Pancreas (tissue), 10 donors: ENCODE measurements around the gene SEC14L5. TPM values are rescaled to one million over a fixed set of nuclear protein-coding genes. Genes with fewer than 3 reads are reported as not detected.

Experiments
- ATAC-seq, 4 donors: fragments of 200-7000 bp; cut with Tn5 transposase; one replicate each; pipeline versions ENCODE4 v1.8.0 to v1.9.1; 2020; ENCODE audit warnings: mild to moderate bottlenecking in 4 of 4, moderate library complexity in 4 of 4
- DNase-seq, 6 donors: peaks; one replicate each; pipeline ENCODE4 v3.0.0-alpha.2; 2020
- FAIRE-seq: peaks from 2 replicates; lab custom pipeline; 2012; peaks lifted over from hg19 to GRCh38; lab: Jason Lieb, UNC
- H3K27ac ChIP-seq, 4 donors: fragments of 200-600 bp; sonication (generic); 1 replicate in 3 of 4; 2 replicates in 1 of 4; pipeline versions ENCODE4 v1.5.0 to v1.8.0; 2020
- H3K27me3 ChIP-seq, 4 donors: fragments of 200-600 bp; one replicate each; pipeline ENCODE4 v1.8.0; 2021
- H3K36me3 ChIP-seq, 3 donors: fragments of 200-600 bp; sonication (generic) in 1 of 3; one replicate each; pipeline versions ENCODE4 v1.5.0 to v1.8.0; 2020 to 2021
- H3K4me1 ChIP-seq, 3 donors: fragments of 200-600 bp; one replicate each; pipeline ENCODE4 v1.8.0; 2021
- H3K4me3 ChIP-seq, 4 donors: fragments of 200-600 bp; sonication (generic) in 2 of 4; one replicate each; pipeline versions ENCODE4 v1.5.0 to v1.8.0; 2020 to 2021
- H3K9me3 ChIP-seq, 4 donors: fragments of 200-600 bp; one replicate each; pipeline ENCODE4 v1.8.0; 2021
- WGBS, 2 donors: extraction: QIAGEN DNeasy Blood & Tissue Kit; methylation state at CpG; one replicate each; pipeline ENCODE4 v1.1.7; 2013; 5-methylcytosine and 5-hydroxymethylcytosine counted together
- intact Hi-C, 3 donors: fragments of 100-400 bp; cut with DNase I; formaldehyde crosslinking; loops; one replicate each; pipeline versions ENCODE4 v1.11.1 to v1.14.2; 2022
- polyA plus RNA-seq, 2 donors: library from polyadenylated mRNA; stranded (reverse); fragments of 200-250 nt; gene quantifications; one replicate each; pipeline ENCODE4 v1.2.3, GENCODE V29; 2013
- total RNA-seq, 6 donors: library from RNA; stranded (reverse); fragmentation: NEBNext Ultra II Directional in 4 of 6; extraction: Animal tissue kit (Norgen Biotek cat#: 25700) in 4 of 6; gene quantifications; one replicate each; pipeline versions ENCODE4 v1.2.1 to v1.2.4, GENCODE V29; 2021 to 2023
- TF ChIP-seq, protein P1 (sequence below), 4 donors: fragments of 200-600 bp; sonication (generic) in 3 of 4; IDR thresholded peaks; one replicate each; pipeline versions ENCODE4 v1.5.0 to v1.8.0; 2021; ENCODE audit warnings: antibody characterized with exemption in 4 of 4
- donor health status: healthy with polysubstance abuse.
- donor health status: DM: no; HTN: no; CAD: no; lungs with moderate emphysema.
- donor health status: DM: no; HTN: no; CAD: no.
- donor health status: control.
- donor health status: control.
- donor health status: Bipolar disorder and iron deficiency.
- donor health status: DM: yes; HTN: yes; CAD: no.
- donor health status: DM: no; HTN: no; CAD: no.
- donor health status: DM: no; HTN: no; CAD: no.
- donor health status: DM: yes; HTN: yes; CAD: no.

The SEC14L5 gene
- total and polyA plus RNA-seq, 8 donors: 0.22 to 0.79 (median 0.51) TPM

- peak overlapping the region; percentile 24 to 89 (median 61) for H3K27ac ChIP-seq
- FAIRE-seq (no peak), ATAC-seq (no peak), DNase-seq (no peak)
- no peaks in the 10 kb centered on the region for H3K27me3 ChIP-seq
- H3K36me3 ChIP-seq: no peaks in the 10 kb centered on the region
- 69 to 72% methylated on average over 9 of the region's 9 CpGs for WGBS, 2 donors
- H3K9me3 ChIP-seq: no peaks in the 10 kb centered on the region
- TF ChIP-seq, protein P1, sequence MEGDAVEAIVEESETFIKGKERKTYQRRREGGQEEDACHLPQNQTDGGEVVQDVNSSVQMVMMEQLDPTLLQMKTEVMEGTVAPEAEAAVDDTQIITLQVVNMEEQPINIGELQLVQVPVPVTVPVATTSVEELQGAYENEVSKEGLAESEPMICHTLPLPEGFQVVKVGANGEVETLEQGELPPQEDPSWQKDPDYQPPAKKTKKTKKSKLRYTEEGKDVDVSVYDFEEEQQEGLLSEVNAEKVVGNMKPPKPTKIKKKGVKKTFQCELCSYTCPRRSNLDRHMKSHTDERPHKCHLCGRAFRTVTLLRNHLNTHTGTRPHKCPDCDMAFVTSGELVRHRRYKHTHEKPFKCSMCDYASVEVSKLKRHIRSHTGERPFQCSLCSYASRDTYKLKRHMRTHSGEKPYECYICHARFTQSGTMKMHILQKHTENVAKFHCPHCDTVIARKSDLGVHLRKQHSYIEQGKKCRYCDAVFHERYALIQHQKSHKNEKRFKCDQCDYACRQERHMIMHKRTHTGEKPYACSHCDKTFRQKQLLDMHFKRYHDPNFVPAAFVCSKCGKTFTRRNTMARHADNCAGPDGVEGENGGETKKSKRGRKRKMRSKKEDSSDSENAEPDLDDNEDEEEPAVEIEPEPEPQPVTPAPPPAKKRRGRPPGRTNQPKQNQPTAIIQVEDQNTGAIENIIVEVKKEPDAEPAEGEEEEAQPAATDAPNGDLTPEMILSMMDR (IDR thresholded peaks at IDR 0.05): no peak
- intact Hi-C loops: no loop called here
- H3K4me3 ChIP-seq: no peak overlapping the region
- peaks cover 16 to 35% (median 21%) of the 10 kb centered on the region in 3 donors for H3K4me1 ChIP-seq
Observed at GRCh38 chr16:4942481-4942880, 15.6 kb upstream of the SEC14L5 start.

DNA sequence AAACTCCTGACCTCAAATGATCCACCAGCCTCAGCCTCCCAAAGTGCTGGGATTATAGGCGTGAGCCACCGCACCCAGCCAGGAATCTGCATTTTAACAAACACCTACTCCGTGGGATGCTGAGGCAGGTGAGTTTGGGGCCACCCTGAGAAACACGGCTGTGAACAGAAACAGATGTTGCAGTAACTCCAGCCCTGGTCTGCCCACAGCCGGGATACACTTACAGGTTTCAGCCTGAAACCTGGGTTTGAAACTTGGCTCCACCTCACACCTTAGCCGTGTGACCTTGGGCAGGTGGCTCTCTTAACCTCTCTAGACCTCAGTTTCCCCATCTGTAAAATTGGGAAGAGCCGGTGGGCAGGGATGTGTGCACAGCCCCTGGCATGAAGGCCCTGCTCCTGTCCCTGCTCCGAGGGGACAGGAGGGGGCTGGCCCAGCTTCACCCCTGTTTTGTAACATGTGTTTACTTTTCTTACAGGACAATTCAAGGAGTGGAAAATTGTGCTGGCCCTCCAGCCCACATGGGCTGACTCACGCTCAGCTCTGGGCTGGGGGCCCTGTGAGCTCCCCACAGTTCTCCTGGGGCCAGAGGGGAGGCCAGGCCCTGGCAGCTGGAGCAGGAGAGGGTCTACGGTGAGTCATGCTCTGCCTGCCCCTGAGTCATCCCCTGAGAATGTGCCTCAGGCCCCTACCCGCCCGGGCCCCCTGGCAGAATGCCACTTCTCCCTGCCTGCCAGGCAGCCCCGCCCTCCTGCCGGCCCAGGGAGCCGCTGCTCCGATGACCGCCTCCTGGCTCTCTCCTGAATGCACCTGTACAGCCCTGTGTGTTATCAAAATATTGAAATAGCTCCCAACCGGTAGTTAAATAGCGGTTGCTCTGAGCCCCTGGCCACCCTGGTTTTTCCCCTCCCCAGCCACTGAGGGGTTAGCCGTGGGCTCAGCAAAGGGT is 13.5 kb upstream of the SEC14L5 start:
- no peak overlapping the region for H3K4me3 ChIP-seq
- FAIRE-seq (no peak), ATAC-seq (peak; percentile 86 to 91 (median 90))

GRCh38 chr16:4945560-4946502 is 12.3 kb upstream of the SEC14L5 start:
- no peak for FAIRE-seq

More for the DNA sequence above, 13.5 kb upstream of the SEC14L5 start:
- WGBS, 2 donors: 26 to 31% methylated on average over 19 to 20 of the region's 20 CpGs
- Histone ChIP-seq H3K4me1 (peaks cover 13 to 31% (median 21%) of the 10 kb centered on the region in 3 donors), H3K27me3 (no peaks in the 10 kb centered on the region), H3K27ac (peak overlapping the region; percentile 70 to 89 (median 81)), H3K9me3 (no peaks in the 10 kb centered on the region), H3K36me3 (no peaks in the 10 kb centered on the region)
- intact Hi-C loops: no loop called here
- TF ChIP-seq, protein P1 (IDR thresholded peaks at IDR 0.05): no peak
- DNase-seq: peak; percentile 90 to 99 (median 96)

DNA sequence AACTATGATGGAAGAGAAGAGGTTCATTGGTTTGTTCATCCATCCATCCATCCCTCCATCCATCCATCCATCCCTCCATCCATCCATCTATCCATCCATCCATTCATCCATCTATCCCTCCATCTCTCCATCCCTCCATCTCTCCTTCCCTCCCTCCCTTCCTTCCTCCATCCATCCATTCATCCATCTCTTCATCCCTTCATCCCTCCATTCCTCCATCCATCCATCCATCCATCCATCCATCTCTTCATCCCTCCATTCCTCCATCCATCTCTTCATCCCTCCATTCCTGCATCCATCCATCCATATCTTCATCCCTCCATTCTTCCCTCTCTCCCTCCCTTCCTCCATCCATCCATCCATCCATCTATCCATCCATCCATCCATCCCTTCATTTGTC is 11.2 kb upstream of the SEC14L5 start:
- no peak for FAIRE-seq
- no peak for ATAC-seq

More at GRCh38 chr16:4945560-4946502, 12.3 kb upstream of the SEC14L5 start:
- WGBS, 2 donors: 38 to 41% methylated on average over 10 to 11 of the region's 11 CpGs
- H3K4me3 ChIP-seq: no peak overlapping the region
- intact Hi-C loops: no loop called here
- H3K4me1 ChIP-seq: peaks cover 13 to 31% (median 21%) of the 10 kb centered on the region in 3 donors
- ATAC-seq (peak in 2 of 4 donors; percentile 1), DNase-seq (peak in 3 of 6 donors; percentile 35 to 68 (median 56))
- peak overlapping the region; percentile 70 to 89 (median 81) for H3K27ac ChIP-seq
- TF ChIP-seq, protein P1 (IDR thresholded peaks at IDR 0.05): no peak
- H3K36me3 ChIP-seq: no peaks in the 10 kb centered on the region
- no peaks in the 10 kb centered on the region for H3K27me3 ChIP-seq
- no peaks in the 10 kb centered on the region for H3K9me3 ChIP-seq

More for the DNA sequence above, 11.2 kb upstream of the SEC14L5 start:
- Histone ChIP-seq H3K27me3 (no peaks in the 10 kb centered on the region), H3K4me3 (no peak overlapping the region), H3K36me3 (no peaks in the 10 kb centered on the region), H3K4me1 (peaks cover 13 to 31% (median 21%) of the 10 kb centered on the region in 3 donors), H3K9me3 (no peaks in the 10 kb centered on the region), H3K27ac (no peak overlapping the region)
- TF ChIP-seq, protein P1 (IDR thresholded peaks at IDR 0.05): no peak
- no peak for DNase-seq
- intact Hi-C loops: no loop called here
